Mesendoderm (in vitro differentiated cells): Measurements from ENCODE around the gene ZC3H12D.

Source experiments
- DNase-seq: peaks from one replicate; pipeline ENCODE4 v3.0.0; 2013
- H2AK5ac ChIP-seq: 2 replicates; pipeline ENCODE4 v1.6.1; 2013; ENCODE audit warnings: low read length, inconsistent platforms
- H2BK120ac ChIP-seq: 2 replicates; pipeline ENCODE4 v1.6.1; 2013; ENCODE audit warnings: low read depth, mild to moderate bottlenecking, low read length, moderate library complexity, mixed read lengths
- H2BK15ac ChIP-seq: replicated peaks from 2 replicates; pipeline ENCODE4 v1.6.1; 2013; ENCODE audit warnings: low read depth, mild to moderate bottlenecking, moderate library complexity
- H2BK5ac ChIP-seq: 2 replicates; pipeline ENCODE4 v1.6.1; 2013; ENCODE audit warnings: low read length, inconsistent platforms
- H3K18ac ChIP-seq: 2 replicates; pipeline ENCODE4 v1.6.1; 2013; ENCODE audit warnings: mild to moderate bottlenecking, low read length, mixed read lengths
- H3K23ac ChIP-seq: one replicate; pipeline ENCODE4 v1.6.1; 2013; ENCODE audit warnings: low read length
- H3K27ac ChIP-seq: 2 replicates; pipeline ENCODE4 v1.5.1; 2013; ENCODE audit warnings: low read depth, mild to moderate bottlenecking, inconsistent platforms, low read length, moderate library complexity
- H3K27me3 ChIP-seq: 2 replicates; pipeline ENCODE4 v1.6.1; 2013; ENCODE audit warnings: low read length, control low read depth, mild to moderate bottlenecking, inconsistent platforms; ENCODE audit not compliant: insufficient read depth, poor library complexity
- H3K36me3 ChIP-seq: 2 replicates; pipeline ENCODE4 v1.6.1; 2013; ENCODE audit warnings: low read length, inconsistent platforms; ENCODE audit not compliant: control insufficient read depth, insufficient read depth
- H3K4ac ChIP-seq: one replicate; pipeline ENCODE4 v1.6.1; 2013; ENCODE audit warnings: low read depth, mild to moderate bottlenecking, low read length, moderate library complexity
- H3K4me1 ChIP-seq: 2 replicates; pipeline ENCODE4 v1.6.1; 2013; ENCODE audit warnings: low read depth, low read length, inconsistent platforms; ENCODE audit not compliant: control insufficient read depth
- H3K4me2 ChIP-seq: 2 replicates; pipeline ENCODE4 v1.6.1; 2013; ENCODE audit warnings: low read length
- H3K4me3 ChIP-seq: 2 replicates; pipeline ENCODE4 v1.5.1; 2013; ENCODE audit warnings: mild to moderate bottlenecking, low read length
- H3K56ac ChIP-seq: one replicate; pipeline ENCODE4 v1.6.1; 2013; ENCODE audit warnings: low read length
- H3K79me1 ChIP-seq: 2 replicates; pipeline ENCODE4 v1.6.1; 2013; ENCODE audit warnings: low read length, inconsistent platforms
- H3K79me2 ChIP-seq: 2 replicates; pipeline ENCODE4 v1.6.1; 2013; ENCODE audit warnings: mild to moderate bottlenecking, low read length; ENCODE audit not compliant: control insufficient read depth, insufficient read depth
- H3K9ac ChIP-seq: 2 replicates; pipeline ENCODE4 v1.6.1; 2013; ENCODE audit warnings: low read length, inconsistent platforms
- H4K5ac ChIP-seq: one replicate; pipeline ENCODE4 v1.6.1; 2013; ENCODE audit warnings: low read length
- H4K8ac ChIP-seq: one replicate; pipeline ENCODE4 v1.6.1; 2013; ENCODE audit warnings: low read depth, mild to moderate bottlenecking, control low read depth, low read length, moderate library complexity
- WGBS: extraction: QIAGEN DNeasy Blood & Tissue Kit; methylation state at CpG from one replicate; pipeline ENCODE4 v1.1.7; 2013; ENCODE audit warnings: low lambda C conversion rate, missing lambda C conversion rate; ENCODE audit not compliant: insufficient coverage; ENCODE audit errors: extremely low coverage; 5-methylcytosine and 5-hydroxymethylcytosine counted together

Gene ZC3H12D

GRCh38 chr6:149451376-149452036 lies 33.3 kb downstream of the ZC3H12D start:
- H3K4me2 ChIP-seq, result peak overlapping the region; percentile 21
- H2BK15ac ChIP-seq, result no peak overlapping the region
- no peak overlapping the region for H4K8ac ChIP-seq
- no peak overlapping the region for H3K27ac ChIP-seq
- H3K36me3 ChIP-seq, result no peaks in the 10 kb centered on the region
- H2BK120ac ChIP-seq, result no peak overlapping the region
- DNase-seq, result no peak
- H3K4me1 ChIP-seq, result no peaks in the 10 kb centered on the region
- no CpG with 5 or more reads among the region's 47 CpGs for WGBS
- H2BK5ac ChIP-seq, result no peak overlapping the region
- H2AK5ac ChIP-seq, result no peak overlapping the region
- peak overlapping the region; percentile 67 for H3K9ac ChIP-seq
- H4K5ac ChIP-seq, result no peak overlapping the region
- H3K4ac ChIP-seq, result no peak overlapping the region
- peak overlapping the region; percentile 83 for H3K56ac ChIP-seq
- no peaks in the 10 kb centered on the region for H3K27me3 ChIP-seq
- no peak overlapping the region for H3K23ac ChIP-seq
- H3K4me3 ChIP-seq, result peak overlapping the region; percentile 16
- H3K79me1 ChIP-seq, result no peaks in the 10 kb centered on the region
- no peak overlapping the region for H3K18ac ChIP-seq
- H3K79me2 ChIP-seq, result no peaks in the 10 kb centered on the region

DNA sequence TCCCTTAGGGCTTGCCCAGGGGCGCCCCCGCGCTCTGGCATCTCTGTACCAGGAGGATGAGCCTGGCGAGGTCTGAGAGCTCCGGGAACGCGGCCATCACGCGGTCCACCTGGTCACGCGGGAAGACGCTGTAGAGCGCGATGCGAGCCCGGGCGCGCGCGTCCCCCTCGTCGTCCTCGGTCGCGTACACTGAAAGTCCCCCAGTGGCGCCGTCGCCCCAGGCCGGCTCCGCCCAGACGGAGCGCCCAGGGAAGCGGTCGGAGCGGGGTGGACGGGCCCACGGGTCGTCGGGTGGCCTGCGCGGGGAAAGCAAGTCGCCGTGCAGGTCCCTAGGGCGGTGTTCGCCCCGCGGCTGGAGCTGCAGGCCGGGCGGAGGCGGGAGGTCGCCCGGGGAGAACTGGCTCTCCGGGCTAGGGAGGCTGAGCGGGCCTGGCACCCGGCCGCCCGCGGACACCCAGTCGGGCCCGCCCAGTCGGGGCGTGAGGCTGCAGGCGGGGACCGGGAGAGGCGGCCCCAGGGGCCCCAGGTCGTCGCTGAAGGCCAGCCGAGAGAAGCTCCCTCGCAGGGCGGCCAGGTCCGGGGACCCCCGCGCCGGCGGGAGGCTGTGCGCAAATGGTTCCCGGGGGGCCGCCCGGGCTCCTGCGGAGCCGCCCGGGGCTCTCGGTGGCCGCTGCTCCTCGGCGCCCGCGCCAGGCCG lies 34.0 kb downstream of the ZC3H12D start:
- Histone ChIP-seq H3K27ac (no peak overlapping the region), H3K79me2 (no peaks in the 10 kb centered on the region), H3K9ac (peak overlapping the region; percentile 67), H3K4me1 (no peaks in the 10 kb centered on the region), H4K8ac (no peak overlapping the region), H3K56ac (peak overlapping the region; percentile 83), H2BK15ac (no peak overlapping the region), H2BK5ac (no peak overlapping the region), H3K4me3 (peak overlapping the region; percentile 17), H3K36me3 (no peaks in the 10 kb centered on the region), H3K4ac (no peak overlapping the region), H3K79me1 (no peaks in the 10 kb centered on the region), H4K5ac (no peak overlapping the region), H2BK120ac (no peak overlapping the region), H3K27me3 (no peaks in the 10 kb centered on the region), H3K18ac (no peak overlapping the region), H3K4me2 (peak overlapping the region; percentile 21), H2AK5ac (no peak overlapping the region), H3K23ac (peak overlapping the region; percentile 80)
- no peak for DNase-seq
- no CpG with 5 or more reads among the region's 89 CpGs for WGBS

- Histone ChIP-seq H2AK5ac (no peak overlapping the region), H2BK15ac (no peak overlapping the region), H3K18ac (no peak overlapping the region), H4K5ac (no peak overlapping the region), H3K27me3 (no peaks in the 10 kb centered on the region), H3K4me3 (no peak overlapping the region), H2BK5ac (no peak overlapping the region), H3K4me1 (no peaks in the 10 kb centered on the region), H3K23ac (no peak overlapping the region), H3K27ac (no peak overlapping the region), H3K56ac (no peak overlapping the region), H4K8ac (no peak overlapping the region), H3K4ac (no peak overlapping the region), H3K36me3 (no peaks in the 10 kb centered on the region), H3K79me1 (no peaks in the 10 kb centered on the region), H3K9ac (no peak overlapping the region), H2BK120ac (no peak overlapping the region), H3K79me2 (no peaks in the 10 kb centered on the region), H3K4me2 (peak overlapping the region; percentile 21)
- DNase-seq, result no peak
- no CpG with 5 or more reads among the region's 14 CpGs for WGBS
Measured at GRCh38 chr6:149449831-149450678, 34.8 kb downstream of the ZC3H12D start.

GRCh38 chr6:149448821-149449453 lies 35.9 kb downstream of the ZC3H12D start:
- Histone ChIP-seq H3K4me1 (no peaks in the 10 kb centered on the region), H3K56ac (no peak overlapping the region), H3K23ac (no peak overlapping the region), H4K5ac (no peak overlapping the region), H3K18ac (no peak overlapping the region), H2BK120ac (no peak overlapping the region), H2BK15ac (no peak overlapping the region), H3K79me2 (no peaks in the 10 kb centered on the region), H3K79me1 (no peaks in the 10 kb centered on the region), H3K4ac (no peak overlapping the region), H2BK5ac (no peak overlapping the region), H3K4me2 (no peak overlapping the region), H3K27ac (no peak overlapping the region), H3K4me3 (no peak overlapping the region), H3K27me3 (no peaks in the 10 kb centered on the region), H2AK5ac (no peak overlapping the region), H3K9ac (no peak overlapping the region), H3K36me3 (no peaks in the 10 kb centered on the region), H4K8ac (no peak overlapping the region)
- no CpG with 5 or more reads among the region's 5 CpGs for WGBS
- no peak for DNase-seq

DNA sequence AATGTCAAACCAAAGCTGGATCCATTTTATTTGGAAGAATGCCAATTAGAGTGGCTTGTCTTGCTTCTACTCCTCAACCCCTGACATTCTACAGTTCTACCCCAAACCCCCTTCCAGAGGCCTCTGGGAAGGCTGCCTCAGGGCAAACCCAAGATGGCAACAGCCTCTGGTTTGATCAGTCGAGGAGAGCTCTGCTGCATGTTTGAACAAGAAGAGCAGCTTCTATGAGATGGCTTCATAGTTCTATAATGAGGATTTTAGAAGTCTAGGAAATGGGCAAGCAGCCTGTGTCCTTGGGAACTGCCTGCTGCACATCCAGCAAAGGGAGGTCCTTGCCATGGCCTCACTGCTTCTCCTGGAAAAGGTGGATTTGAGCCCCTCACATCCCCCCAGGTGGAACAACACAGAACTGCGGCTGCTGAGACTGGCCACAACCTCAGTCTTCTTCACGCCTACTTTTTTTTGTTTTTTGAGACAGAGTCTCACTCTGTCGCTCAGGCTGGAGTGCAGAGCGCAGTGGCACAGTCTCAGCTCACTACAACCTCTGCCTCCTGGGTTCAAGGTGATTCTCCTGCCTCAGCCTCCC lies 37.9 kb downstream of the ZC3H12D start:
- H2AK5ac ChIP-seq, result no peak overlapping the region

More for the DNA sequence above, 37.9 kb downstream of the ZC3H12D start:
- H4K5ac ChIP-seq, result no peak overlapping the region
- no peak overlapping the region for H3K56ac ChIP-seq
- no peaks in the 10 kb centered on the region for H3K79me1 ChIP-seq
- H3K36me3 ChIP-seq, result no peaks in the 10 kb centered on the region
- no peak overlapping the region for H3K23ac ChIP-seq
- no peak overlapping the region for H4K8ac ChIP-seq
- no peaks in the 10 kb centered on the region for H3K27me3 ChIP-seq
- H3K27ac ChIP-seq, result no peak overlapping the region
- DNase-seq, result peak; percentile 34
- H3K4me2 ChIP-seq, result no peak overlapping the region
- no peaks in the 10 kb centered on the region for H3K4me1 ChIP-seq
- H3K9ac ChIP-seq, result no peak overlapping the region
- no peak overlapping the region for H3K4ac ChIP-seq
- H3K79me2 ChIP-seq, result no peaks in the 10 kb centered on the region
- no CpG with 5 or more reads among the region's 5 CpGs for WGBS
- H2BK5ac ChIP-seq, result no peak overlapping the region
- no peak overlapping the region for H3K4me3 ChIP-seq
- no peak overlapping the region for H2BK120ac ChIP-seq
- no peak overlapping the region for H3K18ac ChIP-seq
- H2BK15ac ChIP-seq, result no peak overlapping the region
